Superior temporal gyrus (tissue), 1 donor: Measurements from ENCODE around the gene CDA.

Experiments
- DNase-seq: peaks from one replicate; pipeline ENCODE4 v3.0.0-alpha.2; 2016; ENCODE audit errors: extremely low spot score

The CDA gene

GRCh38 chr1:20648438-20648837, 59.5 kb downstream of the CDA start:
- DNase-seq: no peak

DNA sequence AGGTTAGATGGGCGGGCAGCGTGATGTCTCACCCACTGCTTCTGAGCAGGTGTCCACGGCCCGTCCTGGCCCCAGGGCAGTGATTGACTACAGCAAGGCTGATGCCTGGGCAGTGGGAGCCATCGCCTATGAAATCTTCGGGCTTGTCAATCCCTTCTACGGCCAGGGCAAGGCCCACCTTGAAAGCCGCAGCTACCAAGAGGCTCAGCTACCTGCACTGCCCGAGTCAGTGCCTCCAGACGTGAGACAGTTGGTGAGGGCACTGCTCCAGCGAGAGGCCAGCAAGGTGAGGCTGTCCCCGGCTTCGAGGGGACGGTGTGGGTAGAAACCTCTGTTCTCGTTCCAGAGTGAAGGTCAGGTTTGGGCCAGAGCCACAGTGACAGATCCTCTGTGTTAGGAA, 60.0 kb downstream of the CDA start:
- no peak for DNase-seq

DNA sequence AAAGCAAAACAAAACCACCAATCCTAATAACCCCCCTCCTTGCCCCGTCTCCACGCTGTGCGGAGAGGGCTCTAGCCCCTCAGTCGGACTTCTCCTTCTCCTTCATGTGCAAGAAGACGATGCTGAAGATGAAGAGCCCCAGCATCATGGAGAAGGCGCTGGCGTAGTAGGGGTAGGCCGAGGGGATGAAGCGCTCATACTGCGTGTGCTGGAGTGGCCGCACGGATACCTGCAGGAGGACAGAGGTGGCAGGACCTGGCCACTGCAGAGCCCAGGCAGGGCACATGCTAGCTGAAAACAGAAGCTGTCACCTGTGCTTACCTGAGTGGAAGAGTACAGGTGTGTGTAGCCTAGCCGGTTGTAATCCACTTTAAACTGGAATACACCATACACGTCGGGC, 63.4 kb downstream of the CDA start:
- no peak for DNase-seq

GRCh38 chr1:20654104-20654690, 65.3 kb downstream of the CDA start:
- peak; percentile 45 for DNase-seq

GRCh38 chr1:20657024-20657423, 68.1 kb downstream of the CDA start:
- no peak for DNase-seq

DNA sequence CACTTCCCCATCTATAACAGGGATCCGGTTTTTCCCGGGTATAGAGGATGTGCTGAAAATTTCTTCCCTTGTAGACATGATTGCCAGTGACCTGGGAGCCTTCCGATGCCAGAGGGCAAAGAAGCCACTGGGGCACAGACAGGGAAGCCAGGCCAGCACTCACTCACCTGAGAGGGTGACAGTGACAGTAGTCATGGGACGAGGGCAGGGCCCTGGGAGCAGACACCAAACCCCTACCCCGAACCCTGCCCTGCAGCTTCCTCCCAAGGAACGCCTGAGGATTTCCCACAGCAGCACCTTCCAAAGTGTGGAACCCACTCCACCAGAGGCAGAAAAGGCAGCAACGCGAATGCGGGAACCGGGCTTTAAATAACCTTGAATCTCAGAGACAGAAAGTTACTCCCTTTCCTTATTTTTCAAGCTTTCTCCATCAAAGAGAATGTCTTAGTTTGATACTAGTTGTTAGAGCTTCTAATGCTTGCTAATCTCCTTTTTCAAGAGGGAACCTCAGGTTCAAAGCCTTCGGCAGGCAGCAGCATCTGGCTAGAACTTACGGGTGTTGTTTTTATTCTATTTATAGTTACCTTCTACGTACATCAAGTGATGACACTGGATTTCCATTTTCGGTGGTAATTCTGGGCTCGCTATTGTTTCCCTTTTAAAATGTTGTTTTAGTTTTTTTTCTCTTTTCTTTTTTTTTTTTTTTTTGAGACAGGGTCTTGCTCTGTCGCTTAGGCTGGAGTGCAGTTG, 69.4 kb downstream of the CDA start:
- no peak for DNase-seq

- DNase-seq: no peak
Observed at GRCh38 chr1:20660363-20660762, 71.5 kb downstream of the CDA start.

GRCh38 chr1:20660847-20661206, 71.9 kb downstream of the CDA start:
- no peak for DNase-seq

GRCh38 chr1:20661207-20662109, 72.6 kb downstream of the CDA start, which contains the start of gene DDOST:
Gene DDOST, minus strand, starts transcription at chr1:20661369. Its CDS starts 19 bp downstream, at chr1:20661350.
- DNase-seq: peak; percentile 99

DNA sequence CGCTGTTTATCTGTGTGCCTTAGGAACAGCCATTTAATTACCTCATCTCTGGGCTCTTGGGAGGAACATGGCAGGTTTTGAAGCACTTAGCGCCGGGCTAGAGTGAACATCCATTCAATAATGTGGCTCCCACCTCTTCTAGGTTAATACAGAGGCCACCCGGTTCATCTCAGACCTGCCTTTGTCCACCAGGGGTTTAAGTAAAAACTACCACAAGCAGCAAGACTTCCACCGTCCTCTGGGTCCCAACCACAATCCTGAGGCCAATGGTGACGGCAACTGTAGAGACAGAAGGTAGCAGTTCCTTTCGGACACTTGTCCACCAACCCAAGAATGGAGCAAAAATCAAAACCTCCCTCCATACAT, 73.2 kb downstream of the CDA start:
- no peak for DNase-seq

DNA sequence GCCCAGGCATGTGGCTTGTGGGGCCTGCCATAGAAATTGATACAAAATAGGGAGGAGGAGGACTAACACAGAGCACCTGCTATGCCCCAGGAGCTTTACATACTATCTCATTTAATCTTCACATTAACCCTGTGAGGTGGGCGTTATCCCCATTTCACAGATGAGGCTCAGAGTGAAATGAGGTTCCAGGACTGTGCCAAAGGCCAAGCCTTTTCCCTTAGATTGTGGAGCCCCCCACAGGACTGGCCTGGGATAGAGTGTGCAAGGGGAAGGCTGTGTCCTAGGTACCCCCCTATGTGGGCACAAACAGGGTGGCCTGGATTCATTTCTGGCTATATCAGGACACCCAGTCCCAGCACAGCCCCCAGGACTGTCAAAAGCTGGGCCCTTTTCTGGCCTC, 74.5 kb downstream of the CDA start:
- no peak for DNase-seq

- no peak for DNase-seq
Observed at GRCh38 chr1:20663969-20664715, 75.2 kb downstream of the CDA start.

GRCh38 chr1:20665726-20666125, 76.8 kb downstream of the CDA start:
- DNase-seq: no peak

DNA sequence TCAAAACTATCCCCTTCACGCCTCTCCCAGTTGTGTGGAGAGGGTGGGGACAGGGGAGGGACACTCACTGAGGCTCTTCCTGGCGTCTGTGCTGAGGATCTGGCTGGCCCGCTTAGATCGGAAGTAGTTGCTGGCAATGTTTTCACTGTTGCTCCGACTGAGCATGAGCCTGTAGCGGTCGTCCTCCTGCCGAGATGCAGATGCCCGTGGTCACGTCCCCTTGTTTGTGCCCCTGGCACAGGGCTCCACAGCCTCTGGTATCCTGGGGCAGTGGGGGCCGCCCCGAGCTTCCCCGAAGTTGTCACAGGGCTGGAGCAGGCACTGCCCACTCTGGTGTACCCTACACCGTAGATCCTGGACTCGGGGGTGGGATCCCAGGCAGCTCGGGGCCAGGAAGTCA, 77.2 kb downstream of the CDA start:
- no peak for DNase-seq

DNA sequence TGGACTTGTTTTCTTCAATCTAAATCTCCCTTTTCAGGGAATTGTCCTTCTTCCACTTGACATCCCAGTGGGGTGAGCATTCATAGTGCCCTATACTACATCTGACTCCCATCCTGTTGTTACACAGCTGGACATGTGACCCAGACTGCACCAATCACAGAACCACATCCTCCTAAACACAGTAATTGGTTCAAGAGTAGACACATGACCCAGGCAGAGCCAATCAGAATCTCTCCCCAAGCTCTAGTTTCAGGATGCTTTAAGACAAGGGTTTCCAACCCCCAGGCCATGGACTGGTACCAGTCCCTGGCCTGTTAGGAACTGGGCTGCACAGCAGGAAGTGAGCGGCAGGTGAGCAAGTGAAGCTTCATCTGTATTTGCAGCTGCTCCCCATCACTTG, 77.9 kb downstream of the CDA start:
- no peak for DNase-seq
